ENCODE data around the gene WDR6. TPM values are rescaled to one million over a fixed set of nuclear protein-coding genes. Genes with fewer than 3 reads are reported as not detected.
A peak's percentile ranks its signal among the peaks of the same experiment; 100 is the strongest.

The WDR6 gene
- total and polyA plus RNA-seq, 12 donors: 70.4 to 126 (median 77.9) TPM

- ATAC-seq: no peak
- intact Hi-C loops (cut with DNase I): no loop called here
- Histone ChIP-seq H3K36me3 (peaks cover 0 to 89% (median 32%) of the 10 kb centered on the region in 9 donors), H3K9me3 (no peaks in the 10 kb centered on the region), H3K4me3 (no peak overlapping the region), H3K27ac (no peak overlapping the region), H3K4me1 (no peaks in the 10 kb centered on the region), H3K27me3 (no peaks in the 10 kb centered on the region)
- no peak for DNase-seq
- 97 to 100% methylated on average over 2 of the region's 2 CpGs for WGBS, 2 donors
- no peak for TF ChIP-seq CTCF (IDR thresholded peaks at IDR 0.05)
Observed at GRCh38 chr3:49054344-49054862, 47.2 kb downstream of the WDR6 start.

- Histone ChIP-seq H3K27ac (no peak overlapping the region), H3K9me3 (no peaks in the 10 kb centered on the region), H3K27me3 (no peaks in the 10 kb centered on the region), H3K36me3 (peaks cover 0 to 98% (median 30%) of the 10 kb centered on the region in 9 donors), H3K4me1 (no peaks in the 10 kb centered on the region), H3K4me3 (no peak overlapping the region)
- TF ChIP-seq CTCF (IDR thresholded peaks at IDR 0.05): no peak
- peak in 2 of 8 donors; percentile 15 to 31 for ATAC-seq
- intact Hi-C loops (cut with DNase I): no loop called here
- no peak for DNase-seq
- WGBS, 2 donors: 97 to 98% methylated on average over 10 of the region's 10 CpGs
Observed at GRCh38 chr3:49057268-49057667, 50.1 kb downstream of the WDR6 start.

- Histone ChIP-seq H3K9me3 (no peaks in the 10 kb centered on the region), H3K36me3 (peaks cover 0 to 98% (median 25%) of the 10 kb centered on the region in 9 donors), H3K27ac (no peak overlapping the region), H3K27me3 (no peaks in the 10 kb centered on the region), H3K4me3 (no peak overlapping the region), H3K4me1 (no peaks in the 10 kb centered on the region)
- no peak for TF ChIP-seq CTCF (IDR thresholded peaks at IDR 0.05)
- ATAC-seq (peak in 2 of 8 donors; percentile 16 to 22), DNase-seq (no peak)
- WGBS, 2 donors: 80 to 82% methylated on average over 7 of the region's 7 CpGs
- intact Hi-C loops (cut with DNase I): no loop called here
Observed at GRCh38 chr3:49058011-49058410, 50.8 kb downstream of the WDR6 start.

Small RNA genes within 50 kb of the gene (microRNA-seq; reads per million reads assigned to microRNA genes)
- 5,744 to 6,752 reads per million in 2 donors for gene MIR191
- gene MIR425: 1,000 to 1,086 reads per million in 2 donors

Other genes with a start within 250 kb of the WDR6 start
- 10 to 100 TPM; 42.8 to 55.7 (median 44.8) TPM for gene PRKAR2A, start 159.5 kb upstream of the WDR6 start, total RNA-seq
- gene PRKAR2A, start 159.5 kb upstream of the WDR6 start, polyA plus RNA-seq: 10 to 100 TPM; 11.3 to 13.3 TPM
- gene SLC25A20, start 108.5 kb upstream of the WDR6 start, total RNA-seq: 100 to 1,000 TPM in 1 of 10 donors, 10 to 100 TPM in 9; 42.5 to 129 (median 82.6) TPM
- 10 to 100 TPM; 36.7 to 45.7 TPM for gene SLC25A20, start 108.5 kb upstream of the WDR6 start, polyA plus RNA-seq
- gene ARIH2, start 88.5 kb upstream of the WDR6 start, total RNA-seq: 100 to 1,000 TPM in 9 of 10 donors, 10 to 100 TPM in 1; 84.0 to 177 (median 147) TPM
- gene ARIH2, start 88.5 kb upstream of the WDR6 start, polyA plus RNA-seq: 100 to 1,000 TPM in 1 of 2 donors, 10 to 100 TPM in 1; 41.9 to 104 TPM
- 10 to 100 TPM; 23.8 to 41.7 (median 30.8) TPM for gene P4HTM, start 17.1 kb upstream of the WDR6 start, total RNA-seq
- gene P4HTM, start 17.1 kb upstream of the WDR6 start, polyA plus RNA-seq: 10 to 100 TPM; 25.8 to 30.9 TPM
- 10 to 100 TPM in 8 of 10 donors, 1 to 10 TPM in 2; 7.6 to 17.8 (median 13.9) TPM for gene DALRD3, start 11.2 kb downstream of the WDR6 start, total RNA-seq
- 10 to 100 TPM; 15.2 to 16.1 TPM for gene DALRD3, start 11.2 kb downstream of the WDR6 start, polyA plus RNA-seq
- gene NDUFAF3, start 14.7 kb downstream of the WDR6 start, total RNA-seq: 100 to 1,000 TPM; 154 to 186 (median 167) TPM
- gene NDUFAF3, start 14.7 kb downstream of the WDR6 start, polyA plus RNA-seq: 100 to 1,000 TPM; 184 to 280 TPM
- gene IMPDH2, start 22.0 kb downstream of the WDR6 start, total RNA-seq: 10 to 100 TPM; 40.7 to 70.3 (median 58.4) TPM
- 100 to 1,000 TPM in 1 of 2 donors, 10 to 100 TPM in 1; 84.0 to 105 TPM for gene IMPDH2, start 22.0 kb downstream of the WDR6 start, polyA plus RNA-seq
- gene QRICH1, start 86.7 kb downstream of the WDR6 start, total RNA-seq: 10 to 100 TPM; 54.5 to 72.5 (median 58.7) TPM
- 10 to 100 TPM; 21.1 to 34.2 TPM for gene QRICH1, start 86.7 kb downstream of the WDR6 start, polyA plus RNA-seq
- gene QARS1, start 97.4 kb downstream of the WDR6 start, total RNA-seq: 100 to 1,000 TPM; 173 to 265 (median 206) TPM
- gene QARS1, start 97.4 kb downstream of the WDR6 start, polyA plus RNA-seq: 100 to 1,000 TPM; 120 to 369 TPM
- gene USP19, start 113.4 kb downstream of the WDR6 start, total RNA-seq: 10 to 100 TPM; 47.5 to 78.1 (median 62.5) TPM
- gene USP19, start 113.4 kb downstream of the WDR6 start, polyA plus RNA-seq: 10 to 100 TPM; 18.1 to 20.2 TPM
- 100 to 1,000 TPM; 575 to 961 (median 776) TPM for gene LAMB2, start 125.7 kb downstream of the WDR6 start, total RNA-seq
- gene LAMB2, start 125.7 kb downstream of the WDR6 start, polyA plus RNA-seq: 1,000 to 10,000 TPM in 1 of 2 donors, 100 to 1,000 TPM in 1; 423 to 1,204 TPM
- gene CCDC71, start 158.9 kb downstream of the WDR6 start, total RNA-seq: 10 to 100 TPM; 10.4 to 16.9 (median 12.3) TPM
- gene CCDC71, start 158.9 kb downstream of the WDR6 start, polyA plus RNA-seq: 10 to 100 TPM in 1 of 2 donors, 1 to 10 TPM in 1; 7.2 to 16.3 TPM
- gene KLHDC8B, start 164.2 kb downstream of the WDR6 start, total RNA-seq: 100 to 1,000 TPM in 9 of 10 donors, 10 to 100 TPM in 1; 87.9 to 190 (median 118) TPM
- gene KLHDC8B, start 164.2 kb downstream of the WDR6 start, polyA plus RNA-seq: 100 to 1,000 TPM in 1 of 2 donors, 10 to 100 TPM in 1; 56.2 to 121 TPM

Data from heart right ventricle (tissue), 16 donors.